GM23248 (cell line): ENCODE data around the gene MIER2.

Experiments used
- EZH2 ChIP-seq: fragments of 200-600 bp; sonication (generic); IDR thresholded peaks from 2 replicates; pipeline ENCODE4 v1.6.1; 2018; ENCODE audit warnings: antibody characterized with exemption, mild to moderate bottlenecking; ENCODE audit not compliant: insufficient read depth, poor library complexity, severe bottlenecking
- EZH2phosphoT487 ChIP-seq: fragments of 200-600 bp; sonication (generic); IDR thresholded peaks from 2 replicates; pipeline ENCODE4 v1.6.1; 2018; ENCODE audit warnings: antibody characterized with exemption, moderate library complexity, mild to moderate bottlenecking, low read depth; ENCODE audit not compliant: insufficient read depth

GRCh38 chr19:292281-292884 lies 52.2 kb downstream of the MIER2 start:
- TF ChIP-seq EZH2 (no peak), EZH2phosphoT487 (no peak)
